OCI-LY3 (cell line): ENCODE measurements around the gene TMEM14C.
A peak's percentile ranks its signal among the peaks of the same experiment; 100 is the strongest.

Source experiments
- H2AFZ ChIP-seq: fragments of 200-600, 300-600 bp; shearing (Covaris generic); 2 replicates; pipeline ENCODE4 v1.6.0; 2014; ENCODE audit warnings: antibody characterized with exemption, low read depth, low read length
- H3K27ac ChIP-seq: fragments of 200-600, 300-600 bp; sonication (generic); 2 replicates; pipeline ENCODE4 v1.5.1; 2014; ENCODE audit warnings: mild to moderate bottlenecking, low read length, moderate library complexity, mixed read lengths
- H3K27me3 ChIP-seq: fragments of 200-600, 300-600 bp; sonication (generic); 2 replicates; pipeline ENCODE4 v1.6.1; 2014; ENCODE audit warnings: low read depth, low read length, mixed read lengths
- H3K36me3 ChIP-seq: fragments of 200-600, 300-600 bp; sonication (generic); replicated peaks from 2 replicates; pipeline ENCODE3; 2014; ENCODE audit warnings: low read depth, low read length, mixed read lengths
- H3K4me1 ChIP-seq: fragments of 300-600, 200-600 bp; sonication (generic); 2 replicates; pipeline ENCODE4 v1.6.1; 2014; ENCODE audit warnings: low read length, mixed read lengths
- H3K4me2 ChIP-seq: fragments of 200-600, 300-600 bp; sonication (generic); 2 replicates; pipeline ENCODE4 v1.6.1; 2014; ENCODE audit warnings: low read length, mixed read lengths
- H3K4me3 ChIP-seq: fragments of 300-600, 200-600 bp; sonication (generic); 2 replicates; pipeline ENCODE4 v1.5.1; 2014; ENCODE audit warnings: antibody characterized with exemption, mild to moderate bottlenecking, low read length, moderate library complexity
- H3K79me2 ChIP-seq: fragments of 300-600, 200-600 bp; shearing (Covaris generic); 2 replicates; pipeline ENCODE4 v1.6.1; 2014; ENCODE audit warnings: mild to moderate bottlenecking, low read length, mixed read lengths
- H3K9ac ChIP-seq: fragments of 300-600, 200-600 bp; shearing (Covaris generic); 2 replicates; pipeline ENCODE4 v1.6.0; 2014; ENCODE audit warnings: mild to moderate bottlenecking, low read length, moderate library complexity
- H3K9me3 ChIP-seq: fragments of 200-600, 300-600 bp; shearing (Covaris generic); 2 replicates; pipeline ENCODE4 v1.6.1; 2014; ENCODE audit warnings: low read length, mixed read lengths; ENCODE audit not compliant: insufficient read depth
- H4K20me1 ChIP-seq: fragments of 200-600, 300-600 bp; sonication (generic); 2 replicates; pipeline ENCODE4 v1.6.1; 2016; ENCODE audit warnings: low read length, mixed read lengths; ENCODE audit not compliant: insufficient read depth
- CTCF ChIP-seq: fragments of 200-600, 300-600 bp; sonication (generic); IDR thresholded peaks from 2 replicates; pipeline ENCODE4 v1.5.1; 2014; ENCODE audit warnings: antibody characterized with exemption, low read length, low read depth
- EZH2phosphoT487 ChIP-seq: fragments of 200-600 bp; shearing (Covaris generic); IDR thresholded peaks from 2 replicates; pipeline ENCODE4 v1.6.1; 2018; ENCODE audit warnings: antibody characterized with exemption, mixed run types, low read depth

The TMEM14C gene

GRCh38 chr6:10756085-10756484 is 33.2 kb downstream of the TMEM14C start:
- Histone ChIP-seq H3K9me3 (no peaks in the 10 kb centered on the region), H3K4me3 (no peak overlapping the region), H3K27ac (no peak overlapping the region), H4K20me1 (no peaks in the 10 kb centered on the region), H3K79me2 (no peaks in the 10 kb centered on the region; the same call in 1 of the 2 replicates), H3K9ac (no peak overlapping the region), H3K36me3 (peaks cover 2% of the 10 kb centered on the region), H3K4me2 (no peak overlapping the region), H2AFZ (no peak overlapping the region), H3K27me3 (no peaks in the 10 kb centered on the region), H3K4me1 (no peaks in the 10 kb centered on the region)
- no peak for TF ChIP-seq EZH2phosphoT487
- TF ChIP-seq CTCF: no peak

- Histone ChIP-seq H2AFZ (no peak overlapping the region), H3K9ac (no peak overlapping the region), H3K27me3 (no peaks in the 10 kb centered on the region), H3K36me3 (peaks cover 2% of the 10 kb centered on the region), H3K4me1 (no peaks in the 10 kb centered on the region), H3K4me2 (no peak overlapping the region), H3K9me3 (no peaks in the 10 kb centered on the region), H3K79me2 (no peaks in the 10 kb centered on the region), H4K20me1 (no peaks in the 10 kb centered on the region), H3K27ac (no peak overlapping the region), H3K4me3 (no peak overlapping the region)
- peak; percentile 26 for TF ChIP-seq CTCF
- no peak for TF ChIP-seq EZH2phosphoT487
Observed at GRCh38 chr6:10759312-10759839, 36.5 kb downstream of the TMEM14C start.

GRCh38 chr6:10759884-10760329 is 37.0 kb downstream of the TMEM14C start:
- no peaks in the 10 kb centered on the region for H3K79me2 ChIP-seq
- H3K27me3 ChIP-seq: no peaks in the 10 kb centered on the region
- no peaks in the 10 kb centered on the region for H3K9me3 ChIP-seq
- H3K4me2 ChIP-seq: no peak overlapping the region
- peaks cover 2% of the 10 kb centered on the region for H3K36me3 ChIP-seq
- H3K9ac ChIP-seq: no peak overlapping the region
- H2AFZ ChIP-seq: no peak overlapping the region
- TF ChIP-seq EZH2phosphoT487: no peak
- no peak for TF ChIP-seq CTCF
- no peak overlapping the region for H3K4me3 ChIP-seq
- no peaks in the 10 kb centered on the region for H3K4me1 ChIP-seq
- H4K20me1 ChIP-seq: no peaks in the 10 kb centered on the region
- no peak overlapping the region for H3K27ac ChIP-seq

- H3K4me3 ChIP-seq: no peak overlapping the region
- H3K27me3 ChIP-seq: no peaks in the 10 kb centered on the region
- no peak overlapping the region for H3K4me2 ChIP-seq
- H3K79me2 ChIP-seq: no peaks in the 10 kb centered on the region
- TF ChIP-seq EZH2phosphoT487 (no peak), CTCF (no peak)
- no peaks in the 10 kb centered on the region for H4K20me1 ChIP-seq
- H2AFZ ChIP-seq: no peak overlapping the region
- no peak overlapping the region for H3K27ac ChIP-seq
- H3K9me3 ChIP-seq: no peaks in the 10 kb centered on the region
- H3K4me1 ChIP-seq: no peaks in the 10 kb centered on the region
- peaks cover under 1% of the 10 kb centered on the region for H3K36me3 ChIP-seq
- no peak overlapping the region for H3K9ac ChIP-seq
Observed at GRCh38 chr6:10763006-10763405, 40.1 kb downstream of the TMEM14C start.
